Kidney (tissue), 14 donors: Measurements from ENCODE around the gene ACTN1. TPM values are rescaled to one million over a fixed set of nuclear protein-coding genes. Genes with fewer than 3 reads are reported as not detected.

Experiments used
- DNase-seq, 5 donors: peaks; one replicate each; pipeline ENCODE4 v3.0.0-alpha.2; 2013 to 2020
- FAIRE-seq: peaks from 2 replicates; lab custom pipeline; 2012; peaks lifted over from hg19 to GRCh38; lab: Jason Lieb, UNC
- H3K27ac ChIP-seq, 2 donors: one replicate each; pipeline ENCODE4 v1.7.0; 2013; ENCODE audit warnings: low read depth in 2 of 2, low read length in 2 of 2, inconsistent platforms in 1 of 2
- H3K27me3 ChIP-seq: one replicate; pipeline ENCODE4 v1.7.1; 2013; ENCODE audit warnings: low read length, inconsistent platforms; ENCODE audit not compliant: control insufficient read depth, insufficient read depth
- H3K36me3 ChIP-seq, 3 donors: one replicate each; pipeline versions ENCODE4 v1.7.0 to v1.7.1; 2013; ENCODE audit warnings: low read length in 3 of 3, control low read depth in 1 of 3, inconsistent platforms in 1 of 3; ENCODE audit not compliant: insufficient read depth in 3 of 3, control insufficient read depth in 2 of 3
- H3K4me1 ChIP-seq, 3 donors: one replicate each; pipeline versions ENCODE4 v1.7.0 to v1.7.1; 2013; ENCODE audit warnings: low read length in 3 of 3, inconsistent platforms in 1 of 3, low read depth in 1 of 3; ENCODE audit not compliant: control insufficient read depth in 2 of 3, insufficient read depth in 2 of 3
- H3K4me3 ChIP-seq, 3 donors: one replicate each; pipeline versions ENCODE4 v1.7.0 to v1.8.1; 2013; ENCODE audit warnings: low read length in 3 of 3, control low read depth in 1 of 3, inconsistent platforms in 1 of 3
- H3K9ac ChIP-seq, 3 donors: one replicate each; pipeline versions ENCODE4 v1.7.0 to v1.7.1; 2013; ENCODE audit warnings: low read length in 3 of 3, control low read depth in 1 of 3, inconsistent platforms in 1 of 3
- H3K9me3 ChIP-seq, 3 donors: one replicate each; pipeline versions ENCODE4 v1.7.0 to v1.7.1; 2013; ENCODE audit warnings: low read length in 3 of 3, control low read depth in 1 of 3, inconsistent platforms in 1 of 3; ENCODE audit not compliant: control insufficient read depth in 2 of 3, insufficient read depth in 1 of 3
- CTCF ChIP-seq: IDR thresholded peaks from 3 replicates; pipeline ENCODE4 v1.5.1; 2012; ENCODE audit warnings: mild to moderate bottlenecking, moderate library complexity, borderline replicate concordance; ENCODE audit not compliant: insufficient read depth; ENCODE audit errors: extremely low read depth
- intact Hi-C: fragments of 100-400 bp; cut with DNase I; formaldehyde crosslinking; loops from one replicate; pipeline ENCODE4 v1.11.1; 2022
- polyA plus RNA-seq: library from polyadenylated mRNA; stranded (reverse); fragments of 350-450 nt; fragmentation: Illumina TruSeq; extraction: RNeasy Lipid Tissue Mini Kit (QIAGEN cat#74804); gene quantifications from one replicate; pipeline ENCODE4 v1.2.3, GENCODE V29; 2014; ENCODE audit warnings: low read depth, low replicate concordance; ENCODE audit not compliant: insufficient read depth
- total RNA-seq: library from RNA; stranded (reverse); fragmentation: NEBNext Ultra II Directional; extraction: Animal tissue kit (Norgen Biotek cat#: 25700); gene quantifications from one replicate; pipeline ENCODE4 v1.2.1, GENCODE V29; 2021
- donor health status: control.
- donor health status: control.
- donor health status: control.
- donor health status: control.
- donor health status: control.
- donor health status: DM: yes; HTN: yes; CAD: no.
- donor health status: Normal renal cell carcinoma (clear cell type).

ACTN1 gene
- total and polyA plus RNA-seq, 2 donors from 2014 or later, result 20.1 to 184 TPM

DNA sequence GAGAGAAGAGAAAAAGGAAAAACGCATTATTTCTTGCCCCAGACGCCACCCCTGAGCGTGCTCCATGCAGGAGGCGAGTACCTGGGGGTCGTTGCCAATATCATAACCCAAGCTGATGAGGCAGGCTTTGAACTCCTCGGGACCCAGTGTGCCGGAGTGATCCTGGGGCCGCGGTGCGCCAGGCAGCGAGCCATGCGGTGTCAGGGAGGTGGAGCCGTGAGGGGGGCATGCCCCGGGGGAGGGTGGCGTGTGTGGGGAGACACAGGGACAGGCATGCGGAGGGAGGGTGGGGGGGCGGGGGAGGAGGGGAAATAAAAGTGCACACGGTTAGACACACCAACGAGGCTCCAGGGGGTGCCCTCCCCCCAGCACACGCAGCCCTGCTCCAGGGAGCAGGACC lies 100.2 kb downstream of the ACTN1 start:
- intact Hi-C loops, result no loop called here
- FAIRE-seq, result no peak
- H3K36me3 ChIP-seq, result peaks cover 2 to 8% (median 7%) of the 10 kb centered on the region in 3 donors
- no peaks in the 10 kb centered on the region for H3K27me3 ChIP-seq
- no peak overlapping the region for H3K9ac ChIP-seq
- H3K27ac ChIP-seq, result no peak overlapping the region
- no peak for TF ChIP-seq CTCF
- H3K9me3 ChIP-seq, result no peaks in the 10 kb centered on the region
- H3K4me3 ChIP-seq, result no peak overlapping the region
- no peaks in the 10 kb centered on the region for H3K4me1 ChIP-seq
- no peak for DNase-seq

DNA sequence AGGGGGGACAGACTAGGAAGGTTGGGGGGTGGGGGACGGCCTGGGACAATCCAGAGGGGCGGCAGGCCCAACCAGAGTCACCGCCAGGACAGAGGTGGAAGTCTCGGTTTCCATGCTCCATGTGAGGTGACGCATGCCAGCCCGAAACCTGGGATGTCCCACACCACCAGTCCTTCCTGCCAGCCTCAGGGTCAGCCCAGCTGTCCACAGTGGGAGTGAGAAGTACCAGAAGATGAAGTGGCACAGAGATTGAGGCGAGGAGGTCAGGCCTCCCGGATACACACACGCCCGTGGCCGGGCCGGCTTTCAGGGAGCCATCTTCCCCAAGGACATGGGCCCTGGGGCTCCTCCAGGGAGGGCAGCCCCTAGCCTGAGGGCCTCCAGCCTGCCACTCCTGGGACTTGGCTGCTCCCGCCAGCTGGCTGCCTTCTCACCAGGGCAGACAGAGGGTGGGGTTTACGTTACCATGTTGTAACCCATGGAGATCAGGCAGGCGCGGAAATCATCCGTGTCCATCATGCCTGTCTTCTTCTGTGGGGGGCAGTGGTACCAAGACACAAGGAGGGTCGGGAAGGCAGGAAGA lies 101.0 kb downstream of the ACTN1 start:
- FAIRE-seq, result no peak
- no peak for DNase-seq
- H3K9ac ChIP-seq, result no peak overlapping the region
- peaks cover 1 to 8% (median 7%) of the 10 kb centered on the region in 3 donors for H3K36me3 ChIP-seq
- H3K9me3 ChIP-seq, result no peaks in the 10 kb centered on the region
- H3K4me3 ChIP-seq, result no peak overlapping the region
- no peaks in the 10 kb centered on the region for H3K27me3 ChIP-seq
- no peaks in the 10 kb centered on the region for H3K4me1 ChIP-seq
- H3K27ac ChIP-seq, result no peak overlapping the region
- intact Hi-C loops, result no loop called here
- TF ChIP-seq CTCF, result no peak

GRCh38 chr14:68876976-68877375 lies 102.1 kb downstream of the ACTN1 start:
- DNase-seq, result no peak

More at GRCh38 chr14:68876976-68877375, 102.1 kb downstream of the ACTN1 start:
- no peak for FAIRE-seq
- Histone ChIP-seq H3K9me3 (no peaks in the 10 kb centered on the region), H3K9ac (no peak overlapping the region), H3K27ac (no peak overlapping the region), H3K36me3 (peaks cover 0 to 7% (median 5%) of the 10 kb centered on the region in 3 donors), H3K4me3 (no peak overlapping the region), H3K4me1 (no peaks in the 10 kb centered on the region), H3K27me3 (no peaks in the 10 kb centered on the region)
- TF ChIP-seq CTCF, result no peak
- intact Hi-C loops, result no loop called here
